Cardiac septum (tissue), 1 donor: Measurements from ENCODE around the gene SIL1. TPM values are rescaled to one million over a fixed set of nuclear protein-coding genes. Genes with fewer than 3 reads are reported as not detected.

ENCODE experiments used
- DNase-seq: peaks from one replicate; pipeline ENCODE4 v3.0.0-alpha.2; 2020; ENCODE audit warnings: low spot score
- intact Hi-C: fragments of 100-400 bp; cut with DNase I; formaldehyde crosslinking; loops from one replicate; pipeline ENCODE4 v1.14.0; 2022
- total RNA-seq: library from RNA; stranded (reverse); fragmentation: NEBNext Ultra II Directional; extraction: Animal tissue kit (Norgen Biotek cat#: 25700); gene quantifications from one replicate; pipeline ENCODE4 v1.2.1, GENCODE V29; 2021
- donor health status: DM: no; HTN: no; CAD: no.

SIL1 gene
- total RNA-seq, 1 donor from 2014 or later: 43.1 TPM

GRCh38 chr5:138975098-138975847 lies 222.9 kb downstream of the SIL1 start:
- peak; percentile 76 for DNase-seq
- intact Hi-C loops: no loop called here

GRCh38 chr5:138974227-138975063 lies 223.7 kb downstream of the SIL1 start:
- intact Hi-C loops: loop anchor here (1.0 to 5.0 kb wide), 2 partner anchors 21 to 158 kb away; no protein-coding TSS in a partner anchor
- peak; percentile 79 for DNase-seq

GRCh38 chr5:138972836-138973235 lies 225.3 kb downstream of the SIL1 start:
- no peak for DNase-seq
- intact Hi-C loops: loop anchor here (5.0 kb wide), 1 partner anchor 159 kb away; no protein-coding TSS in a partner anchor

GRCh38 chr5:138972230-138972629 lies 225.9 kb downstream of the SIL1 start:
- no peak for DNase-seq
- intact Hi-C loops: loop anchor here (5.0 kb wide), 1 partner anchor 160 kb away; no protein-coding TSS in a partner anchor

- intact Hi-C loops: loop anchor here (5.0 kb wide), 1 partner anchor 163 kb away; no protein-coding TSS in a partner anchor
- DNase-seq: no peak
These were observed 228.7 kb downstream of the SIL1 start for GRCh38 chr5:138969323-138970002.

- no peak for DNase-seq
- intact Hi-C loops: no loop called here
These were observed 229.6 kb downstream of the SIL1 start for GRCh38 chr5:138968601-138969000.

- intact Hi-C loops: no loop called here
- no peak for DNase-seq
These were observed 230.2 kb downstream of the SIL1 start for GRCh38 chr5:138967791-138968448.

- no peak for DNase-seq
- intact Hi-C loops: no loop called here
These were observed 231.8 kb downstream of the SIL1 start for GRCh38 chr5:138966236-138966985.

- DNase-seq: no peak
These were observed 232.5 kb downstream of the SIL1 start for GRCh38 chr5:138965626-138966025.

GRCh38 chr5:138964647-138965201 lies 233.4 kb downstream of the SIL1 start:
- intact Hi-C loops: no loop called here

More at GRCh38 chr5:138965626-138966025, 232.5 kb downstream of the SIL1 start:
- intact Hi-C loops: no loop called here

GRCh38 chr5:138963763-138964371 lies 234.3 kb downstream of the SIL1 start:
- DNase-seq: no peak
- intact Hi-C loops: no loop called here

More at GRCh38 chr5:138964647-138965201, 233.4 kb downstream of the SIL1 start:
- DNase-seq: no peak

GRCh38 chr5:138962614-138963370 lies 235.4 kb downstream of the SIL1 start:
- intact Hi-C loops: no loop called here
- DNase-seq: no peak

GRCh38 chr5:138961729-138962128 lies 236.4 kb downstream of the SIL1 start:
- no peak for DNase-seq
- intact Hi-C loops: no loop called here

GRCh38 chr5:138961221-138961620 lies 236.9 kb downstream of the SIL1 start:
- no peak for DNase-seq
- intact Hi-C loops: no loop called here

GRCh38 chr5:138960145-138960692 lies 237.9 kb downstream of the SIL1 start:
- intact Hi-C loops: no loop called here
- DNase-seq: no peak

- intact Hi-C loops: no loop called here
- DNase-seq: no peak
These were observed 241.4 kb downstream of the SIL1 start for GRCh38 chr5:138956801-138957200.
